Body of pancreas (tissue), 4 donors: ENCODE data around the gene TAL1.

Source experiments
- POLR2A ChIP-seq, 3 donors: fragments of 450-650 bp; IDR thresholded peaks; one replicate each; pipeline ENCODE4 v1.6.1; 2016; ENCODE audit warnings: antibody characterized with exemption in 3 of 3, mild to moderate bottlenecking in 2 of 3
- TF ChIP-seq, protein P1 (sequence below), 7 experiments: fragments of 450-650 bp in 4 of 7; fragments of 200-600 bp in 3 of 7; sonication (generic) in 3 of 7; IDR thresholded peaks; one replicate each; pipeline ENCODE4 v1.5.1; 2016 to 2019; ENCODE audit warnings: antibody characterized with exemption in 7 of 7

DNA sequence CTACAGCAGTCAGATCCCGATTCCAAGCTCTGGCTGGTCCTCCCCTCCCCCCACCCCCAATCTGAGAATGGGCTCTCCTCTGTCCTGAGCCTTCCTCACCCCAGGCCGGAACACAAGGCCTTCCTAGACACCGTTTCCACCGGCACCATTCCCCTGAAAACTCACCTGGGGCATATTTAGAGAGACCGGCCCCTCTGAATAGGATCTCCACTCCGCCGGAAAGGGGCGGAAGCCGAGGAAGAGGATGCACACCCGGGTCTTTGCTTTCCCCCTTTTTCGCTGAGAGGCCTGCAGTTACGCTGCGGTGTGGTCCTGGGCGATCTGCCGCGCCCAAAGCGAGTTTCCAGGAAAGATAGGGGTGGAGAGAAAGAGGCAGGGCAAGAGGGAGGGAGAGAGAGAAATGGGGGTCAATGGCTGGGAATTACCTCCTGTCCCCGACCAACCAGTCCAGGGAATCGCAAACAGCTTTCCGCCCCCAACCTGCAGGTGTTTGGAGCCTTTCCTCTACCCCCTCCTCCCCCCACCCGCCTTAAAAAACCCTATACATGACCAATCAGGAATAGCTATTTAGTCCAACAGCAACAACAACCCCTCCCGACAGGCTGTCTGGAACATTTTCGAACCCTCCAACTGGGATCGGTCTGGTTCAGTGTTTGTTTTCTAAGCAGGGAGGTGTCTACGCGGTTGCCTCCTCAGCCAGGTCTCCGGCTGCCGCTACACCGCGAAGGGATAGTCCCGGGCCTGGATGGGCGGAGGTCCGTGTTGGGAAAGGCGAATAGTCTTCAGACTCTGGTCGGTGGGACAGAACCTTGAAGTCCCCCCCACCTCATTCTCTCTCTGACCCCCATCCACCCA is 2.8 kb downstream of the TAL1 start:
- TF ChIP-seq, protein P1, sequence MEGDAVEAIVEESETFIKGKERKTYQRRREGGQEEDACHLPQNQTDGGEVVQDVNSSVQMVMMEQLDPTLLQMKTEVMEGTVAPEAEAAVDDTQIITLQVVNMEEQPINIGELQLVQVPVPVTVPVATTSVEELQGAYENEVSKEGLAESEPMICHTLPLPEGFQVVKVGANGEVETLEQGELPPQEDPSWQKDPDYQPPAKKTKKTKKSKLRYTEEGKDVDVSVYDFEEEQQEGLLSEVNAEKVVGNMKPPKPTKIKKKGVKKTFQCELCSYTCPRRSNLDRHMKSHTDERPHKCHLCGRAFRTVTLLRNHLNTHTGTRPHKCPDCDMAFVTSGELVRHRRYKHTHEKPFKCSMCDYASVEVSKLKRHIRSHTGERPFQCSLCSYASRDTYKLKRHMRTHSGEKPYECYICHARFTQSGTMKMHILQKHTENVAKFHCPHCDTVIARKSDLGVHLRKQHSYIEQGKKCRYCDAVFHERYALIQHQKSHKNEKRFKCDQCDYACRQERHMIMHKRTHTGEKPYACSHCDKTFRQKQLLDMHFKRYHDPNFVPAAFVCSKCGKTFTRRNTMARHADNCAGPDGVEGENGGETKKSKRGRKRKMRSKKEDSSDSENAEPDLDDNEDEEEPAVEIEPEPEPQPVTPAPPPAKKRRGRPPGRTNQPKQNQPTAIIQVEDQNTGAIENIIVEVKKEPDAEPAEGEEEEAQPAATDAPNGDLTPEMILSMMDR (IDR thresholded peaks at IDR 0.05) = no peak
- no peak for TF ChIP-seq POLR2A (IDR thresholded peaks at IDR 0.05)
